OCI-LY1 (cell line): ENCODE measurements around the gene OSTM1.

ENCODE experiments used
- H2AFZ ChIP-seq: fragments of 200-600 bp; sonication (generic), shearing (Covaris generic); 2 replicates; pipeline ENCODE4 v1.6.0; 2014; ENCODE audit warnings: antibody characterized with exemption, mild to moderate bottlenecking, low read length
- H3F3A ChIP-seq: fragments of 200-600 bp; sonication (generic), shearing (Covaris generic); 2 replicates; pipeline ENCODE4 v1.6.0; 2014; ENCODE audit warnings: mild to moderate bottlenecking, antibody characterized with exemption, low read length, moderate library complexity; ENCODE audit not compliant: insufficient read depth
- H3K27ac ChIP-seq: fragments of 200-600 bp; sonication (generic); 2 replicates; pipeline ENCODE4 v1.5.1; 2014; ENCODE audit warnings: low read length, mixed run types, mild to moderate bottlenecking, low read depth; ENCODE audit not compliant: poor library complexity, severe bottlenecking
- H3K27me3 ChIP-seq: fragments of 200-600 bp; sonication (generic); 2 replicates; pipeline ENCODE4 v1.6.0; 2014; ENCODE audit warnings: antibody characterized with exemption, mild to moderate bottlenecking, low read length, moderate library complexity; ENCODE audit not compliant: insufficient read depth
- H3K36me3 ChIP-seq: fragments of 200-600 bp; sonication (generic); 2 replicates; pipeline ENCODE4 v1.6.1; 2014; ENCODE audit warnings: mild to moderate bottlenecking, antibody characterized with exemption, low read length, moderate library complexity, mixed read lengths; ENCODE audit not compliant: insufficient read depth
- H3K4me1 ChIP-seq: fragments of 200-600 bp; sonication (generic); 2 replicates; pipeline ENCODE4 v1.5.1; 2014; ENCODE audit warnings: mild to moderate bottlenecking, low read length, moderate library complexity; ENCODE audit not compliant: insufficient read depth, severe bottlenecking
- H3K4me2 ChIP-seq: fragments of 200-600 bp; sonication (generic), shearing (Covaris generic); 2 replicates; pipeline ENCODE4 v1.6.1; 2014; ENCODE audit warnings: low read length
- H3K4me3 ChIP-seq: fragments of 200-600 bp; sonication (generic); 2 replicates; pipeline ENCODE4 v1.5.1; 2014; ENCODE audit warnings: low read length, low read depth, mild to moderate bottlenecking, mixed read lengths; ENCODE audit not compliant: poor library complexity, severe bottlenecking
- H3K79me2 ChIP-seq: fragments of 200-600 bp; shearing (Covaris generic); 2 replicates; pipeline ENCODE4 v1.6.1; 2016; ENCODE audit warnings: mixed run types, low read length, mixed read lengths; ENCODE audit not compliant: insufficient read depth
- H3K9ac ChIP-seq: fragments of 200-600 bp; sonication (generic), shearing (Covaris generic); 2 replicates; pipeline ENCODE4 v1.6.1; 2014; ENCODE audit warnings: mild to moderate bottlenecking, low read length, mixed read lengths
- H3K9me2 ChIP-seq: fragments of 200-600 bp; sonication (generic), shearing (Covaris generic); 2 replicates; pipeline ENCODE4 v1.6.1; 2014; ENCODE audit warnings: low read depth, mild to moderate bottlenecking, low read length, mixed read lengths
- H3K9me3 ChIP-seq: fragments of 200-600 bp; shearing (Covaris generic); 2 replicates; pipeline ENCODE4 v1.6.1; 2014; ENCODE audit warnings: low read length, mixed read lengths
- H4K20me1 ChIP-seq: fragments of 200-600 bp; sonication (generic), shearing (Covaris generic); 2 replicates; pipeline ENCODE4 v1.6.0; 2016; ENCODE audit warnings: mild to moderate bottlenecking, low read length; ENCODE audit not compliant: insufficient read depth
- CTCF ChIP-seq: fragments of 200-600 bp; sonication (generic), shearing (Covaris generic); IDR thresholded peaks from 2 replicates; pipeline ENCODE4 v1.5.1; 2017; ENCODE audit warnings: mild to moderate bottlenecking, antibody characterized with exemption, low read length, moderate library complexity, mixed read lengths
- EZH2 ChIP-seq: fragments of 200-600 bp; sonication (generic), shearing (Covaris generic); IDR thresholded peaks from 2 replicates; pipeline ENCODE4 v1.8.0; 2017; ENCODE audit warnings: borderline replicate concordance, mixed run types, mild to moderate bottlenecking, antibody characterized with exemption, low read length, moderate library complexity, mixed read lengths

OSTM1 gene

GRCh38 chr6:108121612-108122011, 47.1 kb upstream of the OSTM1 start:
- Histone ChIP-seq H3K9ac (no peak overlapping the region), H3K4me2 (no peak overlapping the region), H3K79me2 (no peaks in the 10 kb centered on the region), H3K4me3 (no peak overlapping the region), H3F3A (no peaks in the 10 kb centered on the region), H3K27ac (no peak overlapping the region), H3K27me3 (peaks cover 19% of the 10 kb centered on the region), H2AFZ (no peak overlapping the region), H3K36me3 (no peaks in the 10 kb centered on the region), H4K20me1 (no peaks in the 10 kb centered on the region), H3K9me2 (no peaks in the 10 kb centered on the region), H3K9me3 (no peaks in the 10 kb centered on the region), H3K4me1 (peaks cover 22% of the 10 kb centered on the region)
- TF ChIP-seq CTCF (no peak), EZH2 (no peak)

- H3K79me2 ChIP-seq = no peaks in the 10 kb centered on the region
- H3K9me2 ChIP-seq = no peaks in the 10 kb centered on the region
- no peak overlapping the region for H2AFZ ChIP-seq
- no peaks in the 10 kb centered on the region for H3F3A ChIP-seq
- no peak for TF ChIP-seq EZH2
- no peak for TF ChIP-seq CTCF
- H3K9me3 ChIP-seq = no peaks in the 10 kb centered on the region
- no peaks in the 10 kb centered on the region for H3K36me3 ChIP-seq
- no peak overlapping the region for H3K9ac ChIP-seq
- peaks cover 19% of the 10 kb centered on the region for H3K27me3 ChIP-seq
- no peak overlapping the region for H3K4me3 ChIP-seq
- H3K27ac ChIP-seq = no peak overlapping the region
- peaks cover 23% of the 10 kb centered on the region for H3K4me1 ChIP-seq
- H4K20me1 ChIP-seq = no peaks in the 10 kb centered on the region
- no peak overlapping the region for H3K4me2 ChIP-seq
These were observed 45.8 kb upstream of the OSTM1 start for GRCh38 chr6:108120311-108120710.

GRCh38 chr6:108119769-108120141, 45.2 kb upstream of the OSTM1 start:
- Histone ChIP-seq H3K27ac (no peak overlapping the region), H3K4me2 (no peak overlapping the region), H3K9ac (no peak overlapping the region), H4K20me1 (no peaks in the 10 kb centered on the region), H3K9me3 (no peaks in the 10 kb centered on the region), H3F3A (no peaks in the 10 kb centered on the region), H2AFZ (no peak overlapping the region), H3K4me1 (peaks cover 23% of the 10 kb centered on the region), H3K36me3 (no peaks in the 10 kb centered on the region), H3K9me2 (no peaks in the 10 kb centered on the region), H3K79me2 (no peaks in the 10 kb centered on the region), H3K27me3 (peaks cover 19% of the 10 kb centered on the region), H3K4me3 (no peak overlapping the region)
- no peak for TF ChIP-seq CTCF
